Endothelial cell (in vitro differentiated cells): Measurements from ENCODE around the gene SELENOM. TPM values are rescaled to one million over a fixed set of nuclear protein-coding genes. Genes with fewer than 3 reads are reported as not detected.

Experiments
- DNase-seq: peaks from one replicate; pipeline ENCODE4 v3.0.0; 2021; ENCODE audit warnings: low spot score
- H3K27ac Mint-ChIP-seq: one replicate; pipeline ENCODE4 v1.8.0; 2021; ENCODE audit warnings: mixed read lengths, inconsistent platforms; ENCODE audit not compliant: unreplicated experiment
- H3K27me3 Mint-ChIP-seq: one replicate; pipeline ENCODE4 v1.8.0; 2021; ENCODE audit warnings: mild to moderate bottlenecking, moderate library complexity, mixed read lengths, inconsistent platforms; ENCODE audit not compliant: unreplicated experiment
- H3K36me3 Mint-ChIP-seq: one replicate; pipeline ENCODE4 v1.8.0; 2021; ENCODE audit warnings: mild to moderate bottlenecking, low read depth, mixed read lengths, inconsistent platforms; ENCODE audit not compliant: unreplicated experiment
- H3K4me1 Mint-ChIP-seq: one replicate; pipeline ENCODE4 v1.8.0; 2021; ENCODE audit warnings: mild to moderate bottlenecking, mixed read lengths, inconsistent platforms; ENCODE audit not compliant: unreplicated experiment
- H3K4me3 Mint-ChIP-seq: one replicate; pipeline ENCODE4 v1.8.0; 2021; ENCODE audit warnings: mild to moderate bottlenecking, mixed read lengths, inconsistent platforms; ENCODE audit not compliant: unreplicated experiment
- H3K9me3 Mint-ChIP-seq: one replicate; pipeline ENCODE4 v1.8.0; 2021; ENCODE audit warnings: mixed read lengths, inconsistent platforms; ENCODE audit not compliant: unreplicated experiment
- CTCF ChIP-seq: fragments of 200-600 bp; sonication (generic); IDR thresholded peaks from one replicate; pipeline ENCODE4 v1.5.0; 2021; ENCODE audit warnings: antibody characterized with exemption; ENCODE audit not compliant: unreplicated experiment
- total RNA-seq: library from RNA; stranded (reverse); fragmentation: NEBNext Ultra II Directional; extraction: Animal tissue kit (Norgen Biotek cat#: 25700); gene quantifications from one replicate; pipeline ENCODE4 v1.2.1, GENCODE V29; 2021; ENCODE audit not compliant: unreplicated experiment

SELENOM gene
- total RNA-seq, 1 donor from 2014 or later: 35.4 TPM

GRCh38 chr22:31124811-31125465 is 17.6 kb upstream of the SELENOM start:
- DNase-seq: no peak
- H3K4me3 Mint-ChIP-seq: no peak overlapping the region
- H3K4me1 Mint-ChIP-seq: peaks cover 5% of the 10 kb centered on the region
- H3K27ac Mint-ChIP-seq: no peak overlapping the region
- peaks cover 4% of the 10 kb centered on the region for H3K27me3 Mint-ChIP-seq
- TF ChIP-seq CTCF: no peak
- H3K9me3 Mint-ChIP-seq: no peaks in the 10 kb centered on the region
- no peaks in the 10 kb centered on the region for H3K36me3 Mint-ChIP-seq

DNA sequence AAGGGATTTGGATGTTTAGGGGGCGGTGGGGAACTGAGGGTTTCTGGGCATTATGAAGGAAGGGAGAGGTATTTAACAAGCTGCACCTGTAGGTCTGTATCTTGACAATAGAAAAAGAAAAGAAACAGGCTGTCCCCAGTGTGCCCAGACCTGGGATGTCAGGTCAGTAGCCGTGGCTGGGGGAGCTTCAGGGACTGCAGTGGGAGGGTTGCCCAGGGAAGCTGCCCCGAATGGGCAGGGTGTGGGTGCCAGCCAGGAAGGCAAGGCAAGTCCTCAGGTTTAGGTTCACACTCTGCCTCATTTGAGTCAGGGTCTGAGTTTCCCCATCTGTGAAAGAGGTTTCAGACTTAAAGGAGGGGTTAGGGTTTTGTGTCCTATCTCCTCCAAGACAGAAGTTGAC is 16.9 kb upstream of the SELENOM start:
- H3K27me3 Mint-ChIP-seq: peaks cover 4% of the 10 kb centered on the region
- TF ChIP-seq CTCF: no peak

GRCh38 chr22:31123292-31123602 is 15.9 kb upstream of the SELENOM start:
- no peak overlapping the region for H3K4me3 Mint-ChIP-seq

More for the DNA sequence above, 16.9 kb upstream of the SELENOM start:
- no peaks in the 10 kb centered on the region for H3K36me3 Mint-ChIP-seq
- no peak overlapping the region for H3K27ac Mint-ChIP-seq
- DNase-seq: no peak
- H3K4me3 Mint-ChIP-seq: peak overlapping the region; percentile 37
- peaks cover 5% of the 10 kb centered on the region for H3K4me1 Mint-ChIP-seq
- no peaks in the 10 kb centered on the region for H3K9me3 Mint-ChIP-seq

GRCh38 chr22:31122532-31123291 is 15.3 kb upstream of the SELENOM start, which contains the start of gene INPP5J:
TSS of gene INPP5J (plus strand) at chr22:31122966. CDS start at chr22:31123015, 49 bp downstream.
- no peaks in the 10 kb centered on the region for H3K9me3 Mint-ChIP-seq
- H3K4me3 Mint-ChIP-seq: peak within 1 kb of the TSS; percentile 51
- no peak for TF ChIP-seq CTCF
- no peak for DNase-seq
- H3K27ac Mint-ChIP-seq: no peak within 1 kb of the TSS
- peaks cover 6% of the 10 kb centered on the region for H3K27me3 Mint-ChIP-seq
- H3K4me1 Mint-ChIP-seq: peaks cover 5% of the 10 kb centered on the region
- H3K36me3 Mint-ChIP-seq: no peaks in the 10 kb centered on the region

More at GRCh38 chr22:31123292-31123602, 15.9 kb upstream of the SELENOM start:
- no peak for DNase-seq
- no peaks in the 10 kb centered on the region for H3K9me3 Mint-ChIP-seq
- H3K27me3 Mint-ChIP-seq: peaks cover 6% of the 10 kb centered on the region
- H3K36me3 Mint-ChIP-seq: no peaks in the 10 kb centered on the region
- no peak overlapping the region for H3K27ac Mint-ChIP-seq
- TF ChIP-seq CTCF: no peak
- peaks cover 5% of the 10 kb centered on the region for H3K4me1 Mint-ChIP-seq

GRCh38 chr22:31122196-31122531 is 14.8 kb upstream of the SELENOM start:
- Mint-ChIP-seq H3K36me3 (no peaks in the 10 kb centered on the region), H3K4me1 (peaks cover 5% of the 10 kb centered on the region), H3K27me3 (peaks cover 6% of the 10 kb centered on the region), H3K9me3 (no peaks in the 10 kb centered on the region), H3K4me3 (peak overlapping the region; percentile 47), H3K27ac (no peak overlapping the region)
- DNase-seq: no peak
- no peak for TF ChIP-seq CTCF
